Islet of Langerhans (tissue), 1 donor: ENCODE results near the gene FIBIN.

ENCODE experiments used
- FAIRE-seq: peaks from one replicate; lab custom pipeline; 2011; peaks lifted over from hg19 to GRCh38; lab: Jason Lieb, UNC

The FIBIN gene

GRCh38 chr11:27024865-27025264 is 31.0 kb downstream of the FIBIN start:
- no peak for FAIRE-seq

GRCh38 chr11:27025312-27025955 is 31.5 kb downstream of the FIBIN start:
- no peak for FAIRE-seq

- FAIRE-seq, result no peak
These were observed 32.2 kb downstream of the FIBIN start for GRCh38 chr11:27025957-27026733.

GRCh38 chr11:27028561-27028965 is 34.7 kb downstream of the FIBIN start:
- no peak for FAIRE-seq

GRCh38 chr11:27029966-27030365 is 36.1 kb downstream of the FIBIN start:
- FAIRE-seq, result no peak

- FAIRE-seq, result no peak
These were observed 37.8 kb downstream of the FIBIN start for GRCh38 chr11:27031754-27032153.

- no peak for FAIRE-seq
These were observed 46.0 kb downstream of the FIBIN start for GRCh38 chr11:27039873-27040272.

GRCh38 chr11:27040302-27041115 is 46.6 kb downstream of the FIBIN start, which contains the start of gene BBOX1:
TSS of gene BBOX1 (plus strand) at chr11:27040815. CDS start at chr11:27055431, 14,616 bp downstream.
- FAIRE-seq, result no peak

GRCh38 chr11:27041141-27041899 is 47.4 kb downstream of the FIBIN start:
- FAIRE-seq, result no peak
